HepG2 (cell line): ENCODE measurements around the gene MYO5B. TPM values are rescaled to one million over a fixed set of nuclear protein-coding genes. Genes with fewer than 3 reads are reported as not detected.
A peak's percentile ranks its signal among the peaks of the same experiment; 100 is the strongest.

ENCODE experiments used
- ADNP ChIP-seq: sonication (generic); formaldehyde crosslinking; IDR thresholded peaks from 2 replicates; pipeline ENCODE4 v1.4.0; 2020; ENCODE audit warnings: missing genetic modification reagents
- CREB1 ChIP-seq, 2 experiments: fragments of 450-650 bp in 1 of 2; IDR thresholded peaks; 2 replicates each; pipeline ENCODE4 v1.6.1; 2016 to 2017; ENCODE audit warnings: control low read depth in 1 of 2, mild to moderate bottlenecking in 1 of 2, missing compliant biosample characterization in 1 of 2, missing genetic modification characterization in 1 of 2
- ELF4 ChIP-seq: sonication (generic); formaldehyde crosslinking; IDR thresholded peaks from 2 replicates; pipeline ENCODE4 v1.5.0; 2020; ENCODE audit warnings: missing genetic modification reagents, mild to moderate bottlenecking, moderate library complexity, borderline replicate concordance
- HES4 ChIP-seq: sonication (generic); formaldehyde crosslinking; IDR thresholded peaks from 2 replicates; pipeline ENCODE4 v1.9.0; 2021; ENCODE audit warnings: mild to moderate bottlenecking, missing genetic modification reagents, borderline replicate concordance
- HNRNPL ChIP-seq: fragments of 200-400 bp; formaldehyde crosslinking; IDR thresholded peaks from 2 replicates; pipeline ENCODE4 v1.6.1; 2017; ENCODE audit warnings: mild to moderate bottlenecking, low read depth, low read length
- MED1 ChIP-seq: sonication (generic); formaldehyde crosslinking; IDR thresholded peaks from 2 replicates; pipeline ENCODE4 v1.4.0; 2020; ENCODE audit warnings: missing genetic modification reagents
- MXI1 ChIP-seq: IDR thresholded peaks from 3 replicates; pipeline ENCODE4 v1.6.1; 2012; ENCODE audit warnings: low read depth, low read length, inconsistent platforms, borderline replicate concordance
- NONO ChIP-seq, 2 experiments: fragments of 450-650 bp in 1 of 2; sonication (generic) in 1 of 2; formaldehyde crosslinking in 1 of 2; IDR thresholded peaks in 1 of 2; conservative IDR thresholded peaks in 1 of 2; 2 replicates each; pipeline versions ENCODE4 v1.6.1 to v1.8.0; 2017 to 2022; ENCODE audit warnings: mild to moderate bottlenecking in 1 of 2, missing genetic modification reagents in 1 of 2, moderate library complexity in 1 of 2
- PAX8 ChIP-seq: sonication (generic); formaldehyde crosslinking; IDR thresholded peaks from 2 replicates; pipeline ENCODE4 v1.8.0; 2022; ENCODE audit warnings: mild to moderate bottlenecking, missing genetic modification reagents, borderline replicate concordance
- PHF21A ChIP-seq: sonication (generic); formaldehyde crosslinking; IDR thresholded peaks from 2 replicates; pipeline ENCODE4 v1.5.0; 2020; ENCODE audit warnings: mild to moderate bottlenecking, missing genetic modification reagents
- RARA ChIP-seq: IDR thresholded peaks from 2 replicates; pipeline ENCODE4 v1.6.1; 2016; ENCODE audit warnings: missing genetic modification reagents, missing compliant biosample characterization
- STAG1 ChIP-seq: sonication (generic); formaldehyde crosslinking; IDR thresholded peaks from 2 replicates; pipeline ENCODE4 v1.4.0; 2020; ENCODE audit warnings: missing genetic modification reagents
- TBP ChIP-seq: sonication (generic); formaldehyde crosslinking; IDR thresholded peaks from 2 replicates; pipeline ENCODE4 v1.5.0; 2020; ENCODE audit warnings: missing genetic modification reagents
- TEAD2 ChIP-seq: sonication (generic); formaldehyde crosslinking; IDR thresholded peaks from 2 replicates; pipeline ENCODE4 v1.9.0; 2021; ENCODE audit warnings: missing genetic modification reagents
- ZNF33B ChIP-seq: sonication (generic); formaldehyde crosslinking; IDR thresholded peaks from 2 replicates; pipeline ENCODE4 v1.5.1; 2020; ENCODE audit warnings: mild to moderate bottlenecking, missing genetic modification reagents
- ZNF34 ChIP-seq: sonication (generic); formaldehyde crosslinking; IDR thresholded peaks from 2 replicates; pipeline ENCODE4 v1.4.0; 2020; ENCODE audit warnings: mild to moderate bottlenecking, missing genetic modification reagents, borderline replicate concordance
- ZNF451 ChIP-seq: sonication (generic); formaldehyde crosslinking; IDR thresholded peaks from 2 replicates; pipeline ENCODE4 v1.5.0; 2020; ENCODE audit warnings: mild to moderate bottlenecking, missing genetic modification reagents
- ZNF614 ChIP-seq: IDR thresholded peaks from 2 replicates; pipeline ENCODE4 v1.6.1; 2018; ENCODE audit warnings: missing biosample characterization, missing genetic modification reagents, inconsistent platforms, borderline replicate concordance
- ZNF660 ChIP-seq: sonication (generic); formaldehyde crosslinking; IDR thresholded peaks from 2 replicates; pipeline ENCODE4 v1.5.1; 2020; ENCODE audit warnings: mild to moderate bottlenecking, low read depth, missing genetic modification reagents, borderline replicate concordance
- polyA plus RNA-seq, 8 experiments: library from polyadenylated mRNA; depleted of rRNA in 3 of 8; stranded (reverse) in 7 of 8; unstranded in 1 of 8; fragments of >200 nt; fragmentation: Illumina TruSeq in 4 of 8; extraction: Trizol in 4 of 8; gene quantifications; 2 replicates each; pipeline versions ENCODE4 v1.2.1 to v1.2.3, GENCODE V29; 2011 to 2016; ENCODE audit warnings: low read depth in 4 of 8, missing spikeins in 1 of 8, mixed read lengths in 1 of 8; ENCODE audit not compliant: insufficient read depth in 1 of 8
- total RNA-seq, 5 experiments: library from RNA; depleted of rRNA; stranded (reverse); fragments of >200 nt; fragmentation: Illumina TruSeq; extraction: Trizol; gene quantifications; 2 replicates each; pipeline ENCODE4 v1.2.3, GENCODE V29; 2016; ENCODE audit warnings: low read depth in 1 of 5
- TF ChIP-seq, protein P1 (sequence below): sonication (generic); formaldehyde crosslinking; IDR thresholded peaks from 2 replicates; pipeline ENCODE4 v1.4.0; 2020; ENCODE audit warnings: missing genetic modification reagents, mild to moderate bottlenecking, borderline replicate concordance

MYO5B gene
- total and polyA plus RNA-seq, 2 of the 13 experiments (the other 11 are each of a cell fraction or from before 2014, with no cell fraction given): 13.1 to 24.0 TPM

DNA sequence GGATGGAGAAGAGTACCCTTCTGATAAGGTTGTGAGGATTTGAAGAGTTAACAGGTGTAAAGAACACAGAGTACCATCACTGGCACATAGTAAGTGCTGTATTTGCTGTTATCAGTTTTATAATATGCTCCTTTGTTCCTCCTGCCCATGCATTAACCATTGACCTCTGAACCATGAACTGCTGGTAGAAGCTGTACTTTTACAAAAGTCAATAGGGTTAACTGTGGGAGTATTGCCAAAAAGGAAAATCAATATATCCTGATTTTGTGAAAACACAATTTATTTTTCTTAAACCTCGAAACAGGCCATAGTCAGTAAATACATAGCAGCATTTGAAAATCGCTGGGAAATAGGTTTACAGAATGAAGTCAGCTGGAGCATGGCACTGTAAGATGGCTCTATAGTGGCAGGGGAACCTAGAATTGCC, 362.7 kb downstream of the MYO5B start (continued):
- no peak for TF ChIP-seq STAG1 (CRISPR knock-in tag)
- no peak for TF ChIP-seq TBP (CRISPR knock-in tag)
- no peak for TF ChIP-seq PAX8 (CRISPR knock-in tag)
- TF ChIP-seq CREB1 (IDR thresholded peaks at IDR 0.05): no peak
- peak; percentile 76 for TF ChIP-seq CREB1 (CRISPR knock-in tag; IDR thresholded peaks at IDR 0.05)
- TF ChIP-seq ADNP (CRISPR knock-in tag): no peak
- peak; percentile 89 for TF ChIP-seq RARA (CRISPR knock-in tag)
- TF ChIP-seq TEAD2 (CRISPR knock-in tag): no peak
- peak; percentile 77 for TF ChIP-seq MED1 (CRISPR knock-in tag)
- 0 out of 3 replicates have a peak, but pooled peaks have one; percentile 12 for TF ChIP-seq MXI1
- no peak for TF ChIP-seq ZNF451 (CRISPR knock-in tag)
- no peak for TF ChIP-seq ZNF34 (CRISPR knock-in tag)
- no peak for TF ChIP-seq ELF4 (CRISPR knock-in tag)
- TF ChIP-seq ZNF614 (CRISPR knock-in tag): peak; percentile 70; the same call in 1 of the 2 replicates
- TF ChIP-seq, protein P1, sequence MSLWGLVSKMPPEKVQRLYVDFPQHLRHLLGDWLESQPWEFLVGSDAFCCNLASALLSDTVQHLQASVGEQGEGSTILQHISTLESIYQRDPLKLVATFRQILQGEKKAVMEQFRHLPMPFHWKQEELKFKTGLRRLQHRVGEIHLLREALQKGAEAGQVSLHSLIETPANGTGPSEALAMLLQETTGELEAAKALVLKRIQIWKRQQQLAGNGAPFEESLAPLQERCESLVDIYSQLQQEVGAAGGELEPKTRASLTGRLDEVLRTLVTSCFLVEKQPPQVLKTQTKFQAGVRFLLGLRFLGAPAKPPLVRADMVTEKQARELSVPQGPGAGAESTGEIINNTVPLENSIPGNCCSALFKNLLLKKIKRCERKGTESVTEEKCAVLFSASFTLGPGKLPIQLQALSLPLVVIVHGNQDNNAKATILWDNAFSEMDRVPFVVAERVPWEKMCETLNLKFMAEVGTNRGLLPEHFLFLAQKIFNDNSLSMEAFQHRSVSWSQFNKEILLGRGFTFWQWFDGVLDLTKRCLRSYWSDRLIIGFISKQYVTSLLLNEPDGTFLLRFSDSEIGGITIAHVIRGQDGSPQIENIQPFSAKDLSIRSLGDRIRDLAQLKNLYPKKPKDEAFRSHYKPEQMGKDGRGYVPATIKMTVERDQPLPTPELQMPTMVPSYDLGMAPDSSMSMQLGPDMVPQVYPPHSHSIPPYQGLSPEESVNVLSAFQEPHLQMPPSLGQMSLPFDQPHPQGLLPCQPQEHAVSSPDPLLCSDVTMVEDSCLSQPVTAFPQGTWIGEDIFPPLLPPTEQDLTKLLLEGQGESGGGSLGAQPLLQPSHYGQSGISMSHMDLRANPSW (CRISPR knock-in tag): 0 out of 2 replicates have a peak, but pooled peaks have one; percentile 67
- TF ChIP-seq ZNF33B: no peak
- TF ChIP-seq HNRNPL: no peak
- TF ChIP-seq PHF21A: peak; percentile 76; the same call in 1 of the 2 replicates
- TF ChIP-seq ZNF660: no peak
- TF ChIP-seq HES4 (CRISPR knock-in tag): no peak
- no peak for TF ChIP-seq NONO (IDR thresholded peaks at IDR 0.05)
- no peak; the same call in 1 of the 2 replicates for TF ChIP-seq NONO (CRISPR knock-in tag; conservative IDR thresholded peaks at IDR 0.05)
